ENCODE data around the gene FOXP1. TPM values are rescaled to one million over a fixed set of nuclear protein-coding genes. Genes with fewer than 3 reads are reported as not detected.
A peak's percentile ranks its signal among the peaks of the same experiment; 100 is the strongest.

The FOXP1 gene
- polyA plus RNA-seq, 4 donors = 4.9 to 66.5 (median 15.3) TPM

DNA sequence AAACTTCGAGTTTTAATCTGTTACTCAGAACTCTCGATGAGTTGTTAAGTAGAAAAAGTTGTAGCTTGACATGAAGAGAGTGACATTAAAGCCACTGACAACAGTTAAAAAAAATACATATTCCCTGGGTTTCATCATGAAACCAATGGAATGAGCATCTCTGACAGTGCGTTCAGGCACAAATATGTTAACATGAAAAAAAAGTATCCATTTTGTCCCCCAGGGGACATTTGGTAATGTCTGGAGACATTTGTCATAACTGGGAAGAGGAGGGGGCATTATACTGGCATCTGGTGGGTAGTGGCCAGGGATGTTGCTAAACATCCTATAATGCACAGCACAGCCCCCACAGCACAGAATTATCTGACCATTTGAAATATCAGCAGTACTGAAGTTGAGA is 14.8 kb upstream of the FOXP1 start:
- WGBS, 3 donors = 85 to 93% (median 88%) methylated on average over 3 of the region's 3 CpGs
- H3K27me3 ChIP-seq (ENCODE audit: control insufficient read depth in 3 of 3, insufficient read depth in 3 of 3, low read length in 3 of 3) = no peaks in the 10 kb centered on the region
- FAIRE-seq (no peak), DNase-seq (no peak)
- H3K27ac ChIP-seq (ENCODE audit: low read depth in 1 of 3, low read length in 2 of 3) = no peak overlapping the region
- no peak overlapping the region for H3K4me3 ChIP-seq (ENCODE audit: low read depth in 1 of 3, low read length in 3 of 3)
- no peaks in the 10 kb centered on the region for H3K36me3 ChIP-seq (ENCODE audit: control insufficient read depth in 3 of 3, insufficient read depth in 2 of 3, low read depth in 1 of 3, low read length in 3 of 3)
- no peaks in the 10 kb centered on the region for H3K9me3 ChIP-seq (ENCODE audit: control insufficient read depth in 2 of 2, insufficient read depth in 1 of 2, low read depth in 1 of 2, low read length in 1 of 2)
- peaks cover 0 to 4% (median 0%) of the 10 kb centered on the region in 3 donors for H3K4me1 ChIP-seq (ENCODE audit: control insufficient read depth in 3 of 3, insufficient read depth in 2 of 3, low read depth in 1 of 3, low read length in 2 of 3)

DNA sequence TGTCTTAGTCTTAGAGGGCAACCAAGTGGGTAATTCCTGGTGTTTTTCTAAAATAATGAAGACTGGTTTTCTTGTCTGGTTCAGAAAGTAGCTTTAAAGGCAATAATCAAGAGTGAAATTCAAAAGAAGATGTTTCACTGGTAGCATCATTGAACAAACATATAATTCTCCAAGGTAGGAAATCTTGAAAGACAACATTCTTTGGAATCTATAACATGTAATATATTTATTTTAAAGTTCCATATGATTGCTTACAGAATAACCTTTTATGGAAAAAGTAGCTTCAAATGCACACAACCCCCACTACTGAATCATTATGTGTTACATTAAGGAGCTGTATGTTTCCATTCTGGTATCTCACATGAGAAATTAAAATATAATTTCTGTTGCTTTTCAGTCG is 13.8 kb upstream of the FOXP1 start:
- DNase-seq = no peak

DNA sequence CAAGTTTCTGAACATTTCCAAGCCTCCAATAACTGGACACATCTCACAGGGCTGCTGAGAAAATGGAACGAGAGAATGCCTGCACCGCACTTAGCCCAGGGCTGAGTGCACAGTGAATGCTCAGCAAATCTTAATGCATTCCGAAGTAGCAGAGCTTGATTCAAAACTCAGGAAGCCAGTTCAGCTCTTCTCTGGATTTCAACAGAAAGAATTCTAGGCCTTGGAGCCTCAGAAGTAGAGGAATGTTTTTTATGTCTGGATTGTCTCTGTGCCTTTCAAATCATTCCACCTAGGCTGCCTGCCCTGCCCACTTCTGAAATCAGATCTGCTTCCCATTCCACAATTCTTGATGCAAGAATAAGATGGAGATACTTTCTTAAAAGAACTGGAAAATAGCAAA is 9.6 kb upstream of the FOXP1 start:
- no peak for FAIRE-seq
- 89 to 97% (median 93%) methylated on average over 3 of the region's 3 CpGs for WGBS, 3 donors

More for the DNA sequence above, 13.8 kb upstream of the FOXP1 start:
- FAIRE-seq = no peak
- Histone ChIP-seq H3K27ac (ENCODE audit: low read depth in 1 of 3, low read length in 2 of 3) (no peak overlapping the region), H3K4me1 (ENCODE audit: control insufficient read depth in 3 of 3, insufficient read depth in 2 of 3, low read depth in 1 of 3, low read length in 2 of 3) (peaks cover 0 to 4% (median 0%) of the 10 kb centered on the region in 3 donors), H3K9me3 (ENCODE audit: control insufficient read depth in 2 of 2, insufficient read depth in 1 of 2, low read depth in 1 of 2, low read length in 1 of 2) (no peaks in the 10 kb centered on the region), H3K27me3 (ENCODE audit: control insufficient read depth in 3 of 3, insufficient read depth in 3 of 3, low read length in 3 of 3) (no peaks in the 10 kb centered on the region), H3K36me3 (ENCODE audit: control insufficient read depth in 3 of 3, insufficient read depth in 2 of 3, low read depth in 1 of 3, low read length in 3 of 3) (no peaks in the 10 kb centered on the region), H3K4me3 (ENCODE audit: low read depth in 1 of 3, low read length in 3 of 3) (no peak overlapping the region)
- WGBS, 3 donors = 89 to 97% (median 95%) methylated on average over 1 of the region's 1 CpG

DNA sequence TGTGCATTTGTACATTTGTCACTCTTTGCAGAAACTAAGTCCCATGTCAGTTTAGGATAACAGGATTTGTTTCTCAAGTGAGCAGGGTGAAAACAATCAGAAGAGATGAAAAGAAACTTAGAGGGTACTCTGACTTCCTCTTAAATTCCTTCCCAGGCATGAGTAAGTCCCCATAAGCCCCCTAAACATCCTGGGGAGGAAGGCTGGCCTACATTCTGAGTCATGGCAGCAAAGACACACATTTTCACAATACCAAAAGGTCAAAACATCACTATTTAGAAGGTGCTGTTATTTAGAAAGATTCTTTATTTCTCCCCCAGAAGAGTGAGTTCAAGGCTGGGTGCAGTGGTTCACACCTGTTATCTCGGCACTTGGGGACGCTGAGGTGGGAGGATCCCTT is 7.6 kb upstream of the FOXP1 start:
- H3K27ac ChIP-seq (ENCODE audit: low read depth in 1 of 3, low read length in 2 of 3) = no peak overlapping the region
- no peaks in the 10 kb centered on the region for H3K4me1 ChIP-seq (ENCODE audit: control insufficient read depth in 3 of 3, insufficient read depth in 2 of 3, low read depth in 1 of 3, low read length in 2 of 3)
- no peaks in the 10 kb centered on the region for H3K27me3 ChIP-seq (ENCODE audit: control insufficient read depth in 3 of 3, insufficient read depth in 3 of 3, low read length in 3 of 3)
- 93 to 97% (median 93%) methylated on average over 2 of the region's 2 CpGs for WGBS, 3 donors
- peaks cover 0 to 11% of the 10 kb centered on the region in 2 donors for H3K9me3 ChIP-seq (ENCODE audit: control insufficient read depth in 2 of 2, insufficient read depth in 1 of 2, low read depth in 1 of 2, low read length in 1 of 2)
- no peak for DNase-seq
- no peak overlapping the region for H3K4me3 ChIP-seq (ENCODE audit: low read depth in 1 of 3, low read length in 3 of 3)
- no peaks in the 10 kb centered on the region for H3K36me3 ChIP-seq (ENCODE audit: control insufficient read depth in 3 of 3, insufficient read depth in 2 of 3, low read depth in 1 of 3, low read length in 3 of 3)
- FAIRE-seq = no peak

More for the DNA sequence above, 9.6 kb upstream of the FOXP1 start:
- Histone ChIP-seq H3K4me3 (ENCODE audit: low read depth in 1 of 3, low read length in 3 of 3) (no peak overlapping the region), H3K4me1 (ENCODE audit: control insufficient read depth in 3 of 3, insufficient read depth in 2 of 3, low read depth in 1 of 3, low read length in 2 of 3) (no peaks in the 10 kb centered on the region), H3K27me3 (ENCODE audit: control insufficient read depth in 3 of 3, insufficient read depth in 3 of 3, low read length in 3 of 3) (no peaks in the 10 kb centered on the region), H3K36me3 (ENCODE audit: control insufficient read depth in 3 of 3, insufficient read depth in 2 of 3, low read depth in 1 of 3, low read length in 3 of 3) (no peaks in the 10 kb centered on the region), H3K27ac (ENCODE audit: low read depth in 1 of 3, low read length in 2 of 3) (no peak overlapping the region), H3K9me3 (ENCODE audit: control insufficient read depth in 2 of 2, insufficient read depth in 1 of 2, low read depth in 1 of 2, low read length in 1 of 2) (peaks cover 0 to 11% of the 10 kb centered on the region in 2 donors)
- DNase-seq = no peak

DNA sequence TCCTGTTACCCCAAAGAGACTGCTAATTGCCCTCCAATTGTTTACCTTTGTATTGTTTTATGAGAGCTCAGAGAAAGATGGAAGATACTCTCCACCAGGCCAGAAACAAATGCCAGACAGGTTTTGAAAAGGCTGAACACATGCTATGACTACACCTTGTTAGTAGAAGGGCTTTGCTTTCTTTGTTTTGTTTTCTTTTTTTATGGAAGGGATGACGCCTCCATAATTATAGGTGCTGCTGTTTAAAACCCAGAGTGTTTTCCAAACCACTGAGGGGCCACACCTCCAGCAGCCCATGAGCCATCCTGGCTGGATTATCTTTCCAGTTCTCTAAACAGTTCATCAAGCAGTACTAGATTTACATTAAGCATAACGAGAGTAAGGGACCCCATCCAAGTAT is 5.6 kb upstream of the FOXP1 start:
- DNase-seq (no peak), FAIRE-seq (no peak)
- WGBS, 3 donors = 81 to 90% (median 84%) methylated on average over 2 of the region's 2 CpGs

DNA sequence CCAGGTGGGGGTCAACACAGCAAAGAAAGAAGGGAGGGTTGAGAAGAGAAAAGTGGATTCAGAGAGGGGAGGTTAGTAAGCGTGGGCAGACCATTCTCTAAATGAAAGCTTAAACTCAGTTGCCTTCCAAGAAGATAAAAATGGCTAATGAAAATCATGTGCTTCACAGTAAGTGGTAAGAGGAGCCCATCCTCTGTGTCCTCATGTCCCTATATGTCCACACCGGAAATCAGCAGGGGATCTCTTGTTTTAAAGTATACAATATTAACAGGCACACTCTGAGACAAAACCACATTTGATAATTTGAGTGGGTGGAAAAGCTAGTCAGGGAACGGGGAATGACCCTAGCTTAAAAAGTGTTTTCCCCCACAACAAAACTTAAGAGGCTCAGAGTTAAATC is 4.4 kb upstream of the FOXP1 start:
- Histone ChIP-seq H3K4me3 (ENCODE audit: low read depth in 1 of 3, low read length in 3 of 3) (no peak overlapping the region), H3K36me3 (ENCODE audit: control insufficient read depth in 3 of 3, insufficient read depth in 2 of 3, low read depth in 1 of 3, low read length in 3 of 3) (no peaks in the 10 kb centered on the region), H3K9me3 (ENCODE audit: control insufficient read depth in 2 of 2, insufficient read depth in 1 of 2, low read depth in 1 of 2, low read length in 1 of 2) (peaks cover 0 to 11% of the 10 kb centered on the region in 2 donors), H3K4me1 (ENCODE audit: control insufficient read depth in 3 of 3, insufficient read depth in 2 of 3, low read depth in 1 of 3, low read length in 2 of 3) (peaks cover 0 to 2% (median 0%) of the 10 kb centered on the region in 3 donors), H3K27ac (ENCODE audit: low read depth in 1 of 3, low read length in 2 of 3) (no peak overlapping the region), H3K27me3 (ENCODE audit: control insufficient read depth in 3 of 3, insufficient read depth in 3 of 3, low read length in 3 of 3) (no peaks in the 10 kb centered on the region)
- FAIRE-seq = no peak
- no peak for DNase-seq
- WGBS, 3 donors = 72 to 88% (median 85%) methylated on average over 3 of the region's 3 CpGs

More for the DNA sequence above, 5.6 kb upstream of the FOXP1 start:
- Histone ChIP-seq H3K4me3 (ENCODE audit: low read depth in 1 of 3, low read length in 3 of 3) (no peak overlapping the region), H3K27me3 (ENCODE audit: control insufficient read depth in 3 of 3, insufficient read depth in 3 of 3, low read length in 3 of 3) (no peaks in the 10 kb centered on the region), H3K27ac (ENCODE audit: low read depth in 1 of 3, low read length in 2 of 3) (no peak overlapping the region), H3K9me3 (ENCODE audit: control insufficient read depth in 2 of 2, insufficient read depth in 1 of 2, low read depth in 1 of 2, low read length in 1 of 2) (peaks cover 0 to 11% of the 10 kb centered on the region in 2 donors), H3K36me3 (ENCODE audit: control insufficient read depth in 3 of 3, insufficient read depth in 2 of 3, low read depth in 1 of 3, low read length in 3 of 3) (no peaks in the 10 kb centered on the region), H3K4me1 (ENCODE audit: control insufficient read depth in 3 of 3, insufficient read depth in 2 of 3, low read depth in 1 of 3, low read length in 2 of 3) (peaks cover 0 to 2% (median 0%) of the 10 kb centered on the region in 3 donors)

DNA sequence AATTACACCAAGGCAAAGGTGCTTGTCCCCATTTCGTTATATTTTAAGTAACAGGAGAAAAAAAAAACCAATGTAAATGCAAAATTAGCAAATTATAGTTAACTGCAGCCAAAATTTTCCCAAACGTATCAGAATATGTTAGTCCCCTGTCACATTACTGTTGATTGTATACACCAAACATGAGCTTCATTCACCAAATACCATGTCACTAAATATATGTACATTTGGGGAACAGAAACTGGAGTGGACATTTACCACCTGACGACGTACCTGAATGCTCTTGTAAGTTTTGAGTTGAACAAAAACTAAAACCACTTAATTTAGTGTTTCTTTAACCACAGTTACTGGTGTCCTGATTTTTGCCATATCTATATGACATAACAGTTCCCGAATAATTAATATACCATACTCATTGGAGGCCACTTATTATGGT is 3.3 kb upstream of the FOXP1 start:
- peak; percentile 5 for FAIRE-seq

DNA sequence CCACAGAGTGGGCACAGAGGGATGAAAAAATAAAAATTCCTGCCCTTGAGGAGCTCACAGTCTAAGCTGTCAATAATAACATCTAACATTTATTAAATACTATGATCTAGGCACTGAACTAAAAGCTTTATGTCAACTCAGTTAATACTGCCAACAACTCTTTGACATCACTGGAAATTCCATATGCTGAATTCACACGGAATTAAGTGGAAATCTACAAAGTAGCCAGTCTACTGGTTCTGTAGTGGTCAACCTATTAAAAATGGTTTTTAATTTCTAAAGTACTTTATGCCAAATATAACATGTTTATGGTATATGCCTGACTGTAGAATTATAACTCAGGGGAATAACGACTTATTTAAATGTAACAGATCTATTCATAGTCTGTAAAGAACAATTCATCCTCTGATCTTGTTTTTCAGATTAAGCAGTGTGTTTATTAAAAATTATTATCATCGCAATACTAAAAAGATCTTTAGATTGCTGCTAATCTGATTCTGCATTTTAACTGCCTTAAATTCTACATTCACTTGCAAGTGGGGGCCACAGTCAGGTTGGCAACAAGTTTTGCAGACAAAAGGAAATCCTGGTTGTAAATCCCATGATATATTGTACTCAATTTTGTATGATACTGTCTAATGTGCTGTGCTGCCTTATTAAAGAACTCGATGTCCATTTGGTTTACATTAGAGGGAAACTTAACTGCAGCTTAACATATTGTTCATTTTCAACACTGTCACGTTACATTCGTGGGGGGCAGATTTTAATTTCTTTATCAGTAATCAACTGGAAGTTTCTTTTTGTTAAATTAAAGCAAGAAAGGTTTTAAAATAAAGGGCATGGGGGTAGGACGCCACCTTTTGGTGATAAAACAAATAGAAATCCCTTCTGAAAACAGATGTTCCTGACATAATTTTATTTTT is 2.6 kb upstream of the FOXP1 start:
- Histone ChIP-seq H3K27ac (ENCODE audit: low read depth in 1 of 3, low read length in 2 of 3) (peak overlapping the region in 2 of 3 donors; percentile 20 to 29), H3K4me1 (ENCODE audit: control insufficient read depth in 3 of 3, insufficient read depth in 2 of 3, low read depth in 1 of 3, low read length in 2 of 3) (peaks cover 0 to 2% (median 0%) of the 10 kb centered on the region in 3 donors), H3K4me3 (ENCODE audit: low read depth in 1 of 3, low read length in 3 of 3) (no peak overlapping the region), H3K27me3 (ENCODE audit: control insufficient read depth in 3 of 3, insufficient read depth in 3 of 3, low read length in 3 of 3) (no peaks in the 10 kb centered on the region), H3K9me3 (ENCODE audit: control insufficient read depth in 2 of 2, insufficient read depth in 1 of 2, low read depth in 1 of 2, low read length in 1 of 2) (peaks cover 0 to 11% of the 10 kb centered on the region in 2 donors), H3K36me3 (ENCODE audit: control insufficient read depth in 3 of 3, insufficient read depth in 2 of 3, low read depth in 1 of 3, low read length in 3 of 3) (no peaks in the 10 kb centered on the region)
- FAIRE-seq (peak; percentile 39), DNase-seq (peak; percentile 44 to 60)
- WGBS, 3 donors = 21 to 25% (median 24%) methylated on average over 7 of the region's 7 CpGs

More for the DNA sequence above, 3.3 kb upstream of the FOXP1 start:
- peaks cover 0 to 11% of the 10 kb centered on the region in 2 donors for H3K9me3 ChIP-seq (ENCODE audit: control insufficient read depth in 2 of 2, insufficient read depth in 1 of 2, low read depth in 1 of 2, low read length in 1 of 2)
- no peaks in the 10 kb centered on the region for H3K36me3 ChIP-seq (ENCODE audit: control insufficient read depth in 3 of 3, insufficient read depth in 2 of 3, low read depth in 1 of 3, low read length in 3 of 3)
- DNase-seq = no peak
- no peaks in the 10 kb centered on the region for H3K27me3 ChIP-seq (ENCODE audit: control insufficient read depth in 3 of 3, insufficient read depth in 3 of 3, low read length in 3 of 3)
- no peak overlapping the region for H3K4me3 ChIP-seq (ENCODE audit: low read depth in 1 of 3, low read length in 3 of 3)
- H3K4me1 ChIP-seq (ENCODE audit: control insufficient read depth in 3 of 3, insufficient read depth in 2 of 3, low read depth in 1 of 3, low read length in 2 of 3) = peaks cover 0 to 2% (median 0%) of the 10 kb centered on the region in 3 donors
- 39 to 49% (median 46%) methylated on average over 5 of the region's 5 CpGs for WGBS, 3 donors
- H3K27ac ChIP-seq (ENCODE audit: low read depth in 1 of 3, low read length in 2 of 3) = no peak overlapping the region

Measured in small intestine (tissue), 7 donors.